ENCODE results near the gene ARID3A. TPM values are rescaled to one million over a fixed set of nuclear protein-coding genes. Genes with fewer than 3 reads are reported as not detected.

ARID3A gene
- total and polyA plus RNA-seq, 4 donors: 7.7 to 29.7 (median 19.8) TPM

DNA sequence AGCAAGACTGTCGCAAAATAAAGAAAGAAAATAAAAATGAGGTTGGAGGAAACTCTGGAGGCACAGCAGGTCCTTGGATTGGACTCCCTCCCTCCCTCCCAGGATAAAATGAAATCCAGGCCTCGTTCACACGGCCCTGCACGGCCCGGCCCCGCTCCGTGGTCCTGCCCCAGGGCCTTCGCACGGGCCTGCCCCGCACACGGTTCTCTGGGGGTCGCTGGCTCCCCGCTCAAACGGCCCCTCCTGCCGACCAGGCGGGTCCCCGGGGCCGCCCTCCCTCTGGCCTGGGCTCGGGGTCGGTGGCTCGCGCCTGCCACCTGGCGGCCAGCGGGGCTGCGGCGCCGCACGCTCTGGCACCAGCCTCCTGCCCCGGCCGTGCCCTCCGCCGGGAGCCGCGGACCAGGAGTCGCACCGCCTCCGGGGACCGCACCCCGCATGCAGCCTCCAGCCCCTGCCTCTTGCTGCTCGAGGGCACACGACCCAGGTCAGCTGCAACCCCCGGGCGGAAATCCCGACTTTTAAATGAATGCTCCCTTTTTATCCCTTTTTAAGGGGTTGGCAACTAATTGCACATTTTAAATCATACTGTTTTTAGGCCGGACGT lies 56.8 kb downstream of the ARID3A start:
- H3K27ac ChIP-seq (ENCODE audit: low read depth in 1 of 2, low read length in 1 of 2): no peak overlapping the region
- peak; percentile 75 to 80 (median 75) for DNase-seq

DNA sequence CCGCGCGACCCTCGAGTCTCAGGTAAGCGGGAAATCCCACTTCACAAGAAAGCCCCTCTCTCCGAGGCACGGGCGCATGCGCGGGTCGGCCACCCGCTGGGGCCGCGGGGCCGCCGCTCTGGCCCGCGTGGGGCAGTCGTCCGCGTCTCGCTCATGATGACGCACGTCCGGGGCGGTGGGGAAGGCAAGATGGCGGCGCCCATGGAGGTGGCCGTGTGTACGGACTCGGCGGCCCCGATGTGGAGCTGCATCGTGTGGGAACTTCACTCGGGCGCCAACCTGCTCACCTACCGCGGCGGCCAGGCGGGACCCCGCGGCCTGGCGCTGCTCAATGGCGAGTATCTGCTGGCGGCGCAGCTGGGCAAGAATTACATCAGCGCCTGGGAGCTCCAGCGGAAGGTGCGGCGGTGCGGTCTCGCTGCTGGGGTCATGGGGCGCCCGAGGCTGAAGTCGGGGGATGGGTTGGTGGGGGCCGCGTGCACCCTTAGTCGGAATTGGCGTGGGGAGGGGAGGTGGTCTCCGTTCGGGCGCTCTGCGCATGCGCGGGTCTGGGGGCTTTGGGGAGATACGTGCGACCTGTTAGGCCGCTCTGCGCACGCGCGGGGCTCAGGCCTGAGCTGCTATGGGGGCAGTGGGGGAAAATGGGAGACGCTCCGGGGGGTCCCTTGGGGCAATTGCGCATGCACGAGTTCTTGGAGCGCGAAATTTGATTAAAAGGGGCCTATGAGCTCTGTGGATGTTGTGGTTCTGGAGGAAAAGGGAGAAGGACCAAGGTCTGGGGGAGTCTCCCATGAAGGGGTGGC lies 58.5 kb downstream of the ARID3A start, which contains the start of gene WDR18:
TSS of gene WDR18 (plus strand) at position 181 of the 803 bp plus-strand sequence. CDS start at position 190, 9 bp downstream.
- Histone ChIP-seq H3K27ac (ENCODE audit: low read depth in 1 of 2, low read length in 1 of 2) (peak within 1 kb of the TSS; percentile 85 to 93), H3K27me3 (ENCODE audit: control insufficient read depth in 3 of 3, insufficient read depth in 3 of 3, low read length in 2 of 3) (no peaks in the 10 kb centered on the region), H3K4me1 (ENCODE audit: control insufficient read depth in 5 of 5, insufficient read depth in 5 of 5, low read length in 5 of 5) (peaks cover 0 to 23% (median 10%) of the 10 kb centered on the region in 5 donors), H3K9ac (ENCODE audit: insufficient read depth in 1 of 2, low read length in 2 of 2) (peak within 1 kb of the TSS; percentile 46 to 81), H3K4me3 (peak within 1 kb of the TSS; percentile 99), H3K36me3 (ENCODE audit: control insufficient read depth in 4 of 4, insufficient read depth in 4 of 4, low read length in 4 of 4) (peaks cover 0 to 17% (median 6%) of the 10 kb centered on the region in 4 donors), H3K9me3 (ENCODE audit: control insufficient read depth in 4 of 4, insufficient read depth in 3 of 4, low read length in 3 of 4) (no peaks in the 10 kb centered on the region)
- DNase-seq (peak; percentile 94), ATAC-seq (ENCODE audit: insufficient read depth, low FRiP score) (peak; percentile 88)
- TF ChIP-seq, protein P1, sequence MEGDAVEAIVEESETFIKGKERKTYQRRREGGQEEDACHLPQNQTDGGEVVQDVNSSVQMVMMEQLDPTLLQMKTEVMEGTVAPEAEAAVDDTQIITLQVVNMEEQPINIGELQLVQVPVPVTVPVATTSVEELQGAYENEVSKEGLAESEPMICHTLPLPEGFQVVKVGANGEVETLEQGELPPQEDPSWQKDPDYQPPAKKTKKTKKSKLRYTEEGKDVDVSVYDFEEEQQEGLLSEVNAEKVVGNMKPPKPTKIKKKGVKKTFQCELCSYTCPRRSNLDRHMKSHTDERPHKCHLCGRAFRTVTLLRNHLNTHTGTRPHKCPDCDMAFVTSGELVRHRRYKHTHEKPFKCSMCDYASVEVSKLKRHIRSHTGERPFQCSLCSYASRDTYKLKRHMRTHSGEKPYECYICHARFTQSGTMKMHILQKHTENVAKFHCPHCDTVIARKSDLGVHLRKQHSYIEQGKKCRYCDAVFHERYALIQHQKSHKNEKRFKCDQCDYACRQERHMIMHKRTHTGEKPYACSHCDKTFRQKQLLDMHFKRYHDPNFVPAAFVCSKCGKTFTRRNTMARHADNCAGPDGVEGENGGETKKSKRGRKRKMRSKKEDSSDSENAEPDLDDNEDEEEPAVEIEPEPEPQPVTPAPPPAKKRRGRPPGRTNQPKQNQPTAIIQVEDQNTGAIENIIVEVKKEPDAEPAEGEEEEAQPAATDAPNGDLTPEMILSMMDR (IDR thresholded peaks at IDR 0.05; ENCODE audit: control extremely low read depth, extremely low read depth): peak; percentile 28
- WGBS, 2 donors: 0 to 1% methylated on average over 67 to 78 of the region's 78 CpGs

More for the DNA sequence above, 56.8 kb downstream of the ARID3A start:
- Histone ChIP-seq H3K4me1 (ENCODE audit: control insufficient read depth in 5 of 5, insufficient read depth in 5 of 5, low read length in 5 of 5) (peaks cover 0 to 26% (median 11%) of the 10 kb centered on the region in 5 donors), H3K9ac (ENCODE audit: insufficient read depth in 1 of 2, low read length in 2 of 2) (no peak overlapping the region), H3K27me3 (ENCODE audit: control insufficient read depth in 3 of 3, insufficient read depth in 3 of 3, low read length in 2 of 3) (no peaks in the 10 kb centered on the region), H3K4me3 (no peak overlapping the region), H3K36me3 (ENCODE audit: control insufficient read depth in 4 of 4, insufficient read depth in 4 of 4, low read length in 4 of 4) (peaks cover 0 to 11% (median 3%) of the 10 kb centered on the region in 4 donors), H3K9me3 (ENCODE audit: control insufficient read depth in 4 of 4, insufficient read depth in 3 of 4, low read length in 3 of 4) (no peaks in the 10 kb centered on the region)
- ATAC-seq (ENCODE audit: insufficient read depth, low FRiP score): peak; percentile 77
- 1 to 2% methylated on average over 30 to 46 of the region's 46 CpGs for WGBS, 2 donors
- TF ChIP-seq, protein P1 (IDR thresholded peaks at IDR 0.05; ENCODE audit: control extremely low read depth, extremely low read depth): peak; percentile 95

DNA sequence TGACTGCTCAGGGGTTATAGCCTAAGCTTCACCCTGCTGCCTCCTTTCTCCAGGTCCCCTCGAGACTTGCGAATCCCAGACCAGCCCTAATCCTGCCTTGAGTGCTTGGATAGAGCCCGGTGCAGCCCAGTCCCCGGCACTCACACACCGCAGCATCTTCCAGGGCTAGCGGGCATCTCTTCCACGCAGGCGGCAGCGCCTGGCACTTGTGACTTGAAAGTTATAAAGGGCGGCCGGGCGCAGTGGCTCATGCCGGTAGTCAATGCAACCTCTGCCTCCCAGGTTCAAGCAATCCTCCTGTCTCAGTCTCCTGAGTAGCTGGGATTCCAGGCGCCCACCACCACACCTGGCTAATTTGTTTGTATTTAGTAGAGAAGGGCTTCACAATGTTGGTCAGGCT lies 60.2 kb downstream of the ARID3A start:
- Histone ChIP-seq H3K4me3 (no peak overlapping the region), H3K4me1 (ENCODE audit: control insufficient read depth in 5 of 5, insufficient read depth in 5 of 5, low read length in 5 of 5) (peaks cover 0 to 13% (median 4%) of the 10 kb centered on the region in 5 donors), H3K36me3 (ENCODE audit: control insufficient read depth in 4 of 4, insufficient read depth in 4 of 4, low read length in 4 of 4) (peaks cover 0 to 27% (median 9%) of the 10 kb centered on the region in 4 donors), H3K27me3 (ENCODE audit: control insufficient read depth in 3 of 3, insufficient read depth in 3 of 3, low read length in 2 of 3) (no peaks in the 10 kb centered on the region), H3K9ac (ENCODE audit: insufficient read depth in 1 of 2, low read length in 2 of 2) (no peak overlapping the region), H3K9me3 (ENCODE audit: control insufficient read depth in 4 of 4, insufficient read depth in 3 of 4, low read length in 3 of 4) (no peaks in the 10 kb centered on the region), H3K27ac (ENCODE audit: low read depth in 1 of 2, low read length in 1 of 2) (no peak overlapping the region)
- WGBS, 2 donors: 88 to 97% methylated on average over 14 of the region's 14 CpGs
- ATAC-seq (ENCODE audit: insufficient read depth, low FRiP score) (no peak), DNase-seq (no peak)
- TF ChIP-seq, protein P1 (IDR thresholded peaks at IDR 0.05; ENCODE audit: control extremely low read depth, extremely low read depth): no peak

All from lung (tissue), 12 donors.